GM12801 (cell line): ENCODE results near the gene HS6ST3.

ENCODE experiments used
- TF ChIP-seq, protein P1 (sequence below): IDR thresholded peaks from one replicate; pipeline ENCODE4 v1.5.1; 2011; ENCODE audit warnings: control low read depth; ENCODE audit not compliant: insufficient read length; ENCODE audit errors: extremely low read depth

The HS6ST3 gene

GRCh38 chr13:96710166-96710862 is 620.4 kb downstream of the HS6ST3 start:
- TF ChIP-seq, protein P1, sequence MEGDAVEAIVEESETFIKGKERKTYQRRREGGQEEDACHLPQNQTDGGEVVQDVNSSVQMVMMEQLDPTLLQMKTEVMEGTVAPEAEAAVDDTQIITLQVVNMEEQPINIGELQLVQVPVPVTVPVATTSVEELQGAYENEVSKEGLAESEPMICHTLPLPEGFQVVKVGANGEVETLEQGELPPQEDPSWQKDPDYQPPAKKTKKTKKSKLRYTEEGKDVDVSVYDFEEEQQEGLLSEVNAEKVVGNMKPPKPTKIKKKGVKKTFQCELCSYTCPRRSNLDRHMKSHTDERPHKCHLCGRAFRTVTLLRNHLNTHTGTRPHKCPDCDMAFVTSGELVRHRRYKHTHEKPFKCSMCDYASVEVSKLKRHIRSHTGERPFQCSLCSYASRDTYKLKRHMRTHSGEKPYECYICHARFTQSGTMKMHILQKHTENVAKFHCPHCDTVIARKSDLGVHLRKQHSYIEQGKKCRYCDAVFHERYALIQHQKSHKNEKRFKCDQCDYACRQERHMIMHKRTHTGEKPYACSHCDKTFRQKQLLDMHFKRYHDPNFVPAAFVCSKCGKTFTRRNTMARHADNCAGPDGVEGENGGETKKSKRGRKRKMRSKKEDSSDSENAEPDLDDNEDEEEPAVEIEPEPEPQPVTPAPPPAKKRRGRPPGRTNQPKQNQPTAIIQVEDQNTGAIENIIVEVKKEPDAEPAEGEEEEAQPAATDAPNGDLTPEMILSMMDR, result no peak

GRCh38 chr13:96720446-96720845 is 630.5 kb downstream of the HS6ST3 start:
- TF ChIP-seq, protein P1, result no peak

DNA sequence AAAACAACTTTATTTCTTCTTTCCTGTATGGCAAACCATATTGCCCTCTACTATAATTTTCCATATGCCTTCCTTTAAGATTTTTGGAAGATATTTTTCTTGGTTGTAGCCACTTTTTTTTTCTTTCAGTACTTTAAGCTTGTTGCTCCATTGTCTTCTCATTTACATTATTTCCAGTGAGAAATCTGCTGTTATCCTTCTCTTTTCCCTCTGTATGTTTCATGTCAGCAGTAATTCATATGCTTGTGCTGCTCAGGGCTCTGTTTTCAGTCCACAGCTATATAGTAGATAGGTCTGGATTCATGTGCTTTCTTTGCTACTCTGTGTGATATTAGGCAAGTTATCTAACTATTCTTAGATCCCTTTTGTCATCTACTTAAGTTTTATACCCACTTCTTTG is 636.7 kb downstream of the HS6ST3 start:
- TF ChIP-seq, protein P1, result no peak

- TF ChIP-seq, protein P1, result no peak
These were observed 638.6 kb downstream of the HS6ST3 start for GRCh38 chr13:96728463-96728862.

DNA sequence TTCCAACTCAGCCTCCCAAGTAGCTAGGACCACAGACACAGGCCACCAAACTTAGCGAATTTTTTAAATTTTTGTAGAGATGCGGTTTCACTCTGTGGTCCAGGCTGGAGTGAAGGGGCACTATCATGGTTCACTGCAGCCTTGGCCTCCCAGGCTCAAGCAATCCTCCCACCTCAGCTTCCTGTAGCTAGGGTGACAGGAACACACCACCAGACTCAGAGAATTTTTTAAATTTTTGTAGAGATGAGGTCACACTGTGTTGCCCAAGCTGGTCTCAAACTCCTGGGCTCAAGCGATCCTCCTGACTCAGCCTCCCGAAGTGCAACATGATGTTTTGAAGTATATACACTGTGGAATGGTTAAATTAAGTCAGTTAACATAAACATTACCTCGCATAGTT is 640.8 kb downstream of the HS6ST3 start:
- TF ChIP-seq, protein P1, result no peak

DNA sequence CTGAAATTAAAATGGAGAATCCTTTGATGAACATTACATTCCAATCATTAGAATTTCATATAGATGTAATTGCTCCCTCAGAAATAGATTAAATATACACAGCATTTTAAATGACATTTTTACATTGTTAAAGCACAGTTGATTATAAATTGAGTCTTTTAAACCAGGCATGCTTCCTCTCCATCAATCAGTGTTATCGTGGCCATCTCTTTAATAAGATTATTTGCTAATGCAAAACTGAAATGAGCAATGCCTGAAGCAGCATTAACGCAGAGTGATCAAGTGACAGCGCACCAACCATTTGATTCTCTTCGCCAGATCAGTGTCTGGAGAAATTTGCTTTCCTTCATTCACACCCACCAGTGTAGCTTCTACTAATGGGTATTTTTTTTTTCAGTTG is 644.6 kb downstream of the HS6ST3 start:
- TF ChIP-seq, protein P1, result no peak

GRCh38 chr13:96741779-96742178 is 651.9 kb downstream of the HS6ST3 start:
- TF ChIP-seq, protein P1, result no peak
